ENCODE measurements around the gene TMEM143.
"Not testable (repeated sequence)": the region's sequence is repeated elsewhere in the genome, so short reads cannot be mapped to it uniquely, and the experiment has no call there.

The TMEM143 gene

GRCh38 chr19:48363810-48364597, at the start of gene TMEM143, which contains the start of gene SYNGR4:
TMEM143 (minus strand) TSS chr19:48363940; CDS start chr19:48363920, 20 bp downstream.
SYNGR4 (plus strand) TSS chr19:48364367; CDS start chr19:48365843, 1,476 bp downstream.
- DNase-seq (ENCODE audit: low spot score), result peak; percentile 100

GRCh38 chr19:48405850-48406249, 42.1 kb upstream of the TMEM143 start:
- DNase-seq (ENCODE audit: low spot score), result no peak

GRCh38 chr19:48405010-48405659, 41.4 kb upstream of the TMEM143 start:
- DNase-seq (ENCODE audit: low spot score), result no peak

- DNase-seq (ENCODE audit: low spot score), result no peak
Observed at GRCh38 chr19:48403606-48404005, 39.9 kb upstream of the TMEM143 start.

- DNase-seq (ENCODE audit: low spot score), result no peak
Observed at GRCh38 chr19:48401287-48401686, 37.5 kb upstream of the TMEM143 start.

- no peak for DNase-seq (ENCODE audit: low spot score)
Observed at GRCh38 chr19:48400018-48400742, 36.4 kb upstream of the TMEM143 start.

- DNase-seq (ENCODE audit: low spot score), result no peak
Observed at GRCh38 chr19:48398375-48399235, 34.9 kb upstream of the TMEM143 start.

GRCh38 chr19:48398102-48398374, 34.3 kb upstream of the TMEM143 start:
- no peak for DNase-seq (ENCODE audit: low spot score)

- DNase-seq (ENCODE audit: low spot score), result no peak
Observed at GRCh38 chr19:48397263-48398101, 33.7 kb upstream of the TMEM143 start.

GRCh38 chr19:48396824-48397176, 33.1 kb upstream of the TMEM143 start:
- no peak for DNase-seq (ENCODE audit: low spot score)

- DNase-seq (ENCODE audit: low spot score), result no peak
Observed at GRCh38 chr19:48396016-48396823, 32.5 kb upstream of the TMEM143 start.

- no peak for DNase-seq (ENCODE audit: low spot score)
Observed at GRCh38 chr19:48395499-48395898, 31.8 kb upstream of the TMEM143 start.

- DNase-seq (ENCODE audit: low spot score), result no peak
Observed at GRCh38 chr19:48395170-48395455, 31.4 kb upstream of the TMEM143 start.

GRCh38 chr19:48394331-48395169, 30.8 kb upstream of the TMEM143 start:
- DNase-seq (ENCODE audit: low spot score), result no peak

- DNase-seq (ENCODE audit: low spot score), result no peak
Observed at GRCh38 chr19:48393559-48394330, 30.0 kb upstream of the TMEM143 start, which contains the start of gene GRIN2D. GRIN2D (plus strand) TSS chr19:48393668; CDS start chr19:48398393, 4,725 bp downstream.

GRCh38 chr19:48392860-48393558, 29.3 kb upstream of the TMEM143 start:
- DNase-seq (ENCODE audit: low spot score), result no peak

- not testable (repeated sequence) for DNase-seq (ENCODE audit: low spot score)
Observed at GRCh38 chr19:48392006-48392344, 28.2 kb upstream of the TMEM143 start.
